GM12872 (cell line): ENCODE measurements around the gene GPHN.

Experiments used
- CTCF ChIP-seq: IDR thresholded peaks from 3 replicates; pipeline ENCODE4 v1.5.1; 2011; ENCODE audit warnings: low read depth, mild to moderate bottlenecking, low read length, moderate library complexity; ENCODE audit not compliant: insufficient read depth

The GPHN gene

GRCh38 chr14:66974397-66975025, 466.6 kb downstream of the GPHN start:
- TF ChIP-seq CTCF = no peak

- no peak for TF ChIP-seq CTCF
These were observed 467.3 kb downstream of the GPHN start for GRCh38 chr14:66975251-66975650.

- no peak for TF ChIP-seq CTCF
These were observed 471.4 kb downstream of the GPHN start for GRCh38 chr14:66979101-66979974.

GRCh38 chr14:66982247-66982646, 474.3 kb downstream of the GPHN start:
- no peak for TF ChIP-seq CTCF

- no peak for TF ChIP-seq CTCF
These were observed 484.8 kb downstream of the GPHN start for GRCh38 chr14:66992776-66993175.

GRCh38 chr14:66993512-66993911, 485.6 kb downstream of the GPHN start:
- no peak for TF ChIP-seq CTCF

- TF ChIP-seq CTCF = no peak
These were observed 490.1 kb downstream of the GPHN start for GRCh38 chr14:66998013-66998412.
